Measurements from ENCODE around the gene CDK15.

CDK15 gene

GRCh38 chr2:201831469-201831868 lies 25.1 kb downstream of the CDK15 start:
- Histone ChIP-seq H3K27ac (ENCODE audit: extremely low read depth, low read depth, low read length) (no peak overlapping the region), H3K9me3 (ENCODE audit: control insufficient read depth, insufficient read depth, low read depth, low read length) (no peaks in the 10 kb centered on the region), H3K4me1 (ENCODE audit: control insufficient read depth, insufficient read depth, low read length) (no peaks in the 10 kb centered on the region), H3K4me3 (ENCODE audit: low read depth, low read length) (no peak overlapping the region), H3K36me3 (ENCODE audit: control insufficient read depth in 2 of 2, insufficient read depth in 1 of 2, low read length in 2 of 2) (no peaks in the 10 kb centered on the region)
- TF ChIP-seq ZNF175 (tag by site-specific recombination; IDR thresholded peaks at IDR 0.05) (no peak), ZBTB20 (tag by site-specific recombination; IDR thresholded peaks at IDR 0.05) (no peak), ZNF529 (tag by site-specific recombination; IDR thresholded peaks at IDR 0.05; ENCODE audit: insufficient replicate concordance) (no peak), GLI2 (tag by site-specific recombination; IDR thresholded peaks at IDR 0.05; ENCODE audit: borderline replicate concordance, low read depth) (no peak), ZNF274 (IDR thresholded peaks at IDR 0.05; ENCODE audit: low read length) (no peak), ZNF274 (tag by site-specific recombination; IDR thresholded peaks at IDR 0.05; ENCODE audit: borderline replicate concordance) (no peak)
- ChIA-PET CTCF (interaction anchor here (0.7 kb wide), 1 partner anchor 25 kb away, joined by 3 read pairs; the partner anchor contains the start of gene CDK15), POLR2A (no interaction called here)

DNA sequence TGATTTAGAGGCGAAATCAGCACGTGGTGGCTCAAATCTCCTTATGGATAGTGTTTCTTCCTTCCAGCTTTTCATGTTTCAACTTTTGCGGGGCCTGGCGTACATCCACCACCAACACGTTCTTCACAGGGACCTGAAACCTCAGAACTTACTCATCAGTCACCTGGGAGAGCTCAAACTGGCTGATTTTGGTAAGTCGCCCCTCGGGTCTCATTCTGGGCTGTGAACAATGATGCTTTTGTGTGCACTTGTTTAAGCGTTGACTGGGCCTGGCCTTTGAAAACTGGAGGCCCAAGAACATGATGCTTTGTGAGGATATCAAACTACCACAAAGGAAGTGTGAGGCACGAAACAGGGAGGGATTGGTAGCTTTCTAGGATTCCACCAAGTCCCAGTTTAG lies 27.4 kb downstream of the CDK15 start:
- CTCF ChIA-PET, result interaction anchor here (0.7 kb wide), 1 partner anchor 332 kb away, joined by 5 read pairs; no protein-coding TSS in a partner anchor

DNA sequence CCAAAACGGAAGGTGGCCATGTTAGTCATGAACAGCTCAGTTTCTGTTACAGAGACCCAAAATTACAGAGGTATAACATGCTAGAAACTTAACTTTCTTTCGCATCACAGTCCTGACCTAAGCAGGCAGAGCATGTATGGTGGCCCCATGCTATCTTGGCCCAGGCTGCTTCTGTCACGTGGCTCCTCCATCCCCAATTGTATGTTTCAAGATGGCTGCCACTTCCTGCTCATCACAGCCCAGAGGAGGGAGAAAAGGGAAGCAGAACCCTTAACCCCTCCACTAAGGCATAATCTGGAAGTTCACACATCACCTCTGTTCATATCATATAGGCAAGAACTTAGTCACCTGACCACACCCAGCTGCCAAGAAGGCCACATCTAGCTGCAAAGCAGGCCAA lies 28.7 kb downstream of the CDK15 start:
- no peaks in the 10 kb centered on the region for H3K9me3 ChIP-seq (ENCODE audit: control insufficient read depth, insufficient read depth, low read depth, low read length)
- H3K36me3 ChIP-seq (ENCODE audit: control insufficient read depth in 2 of 2, insufficient read depth in 1 of 2, low read length in 2 of 2), result no peaks in the 10 kb centered on the region
- H3K4me3 ChIP-seq (ENCODE audit: low read depth, low read length), result no peak overlapping the region
- POLR2A ChIA-PET, result no interaction called here
- TF ChIP-seq ZNF423 (tag by site-specific recombination; IDR thresholded peaks at IDR 0.05) (no peak), ZNF239 (tag by site-specific recombination; IDR thresholded peaks at IDR 0.05) (no peak), ZNF184 (tag by site-specific recombination; IDR thresholded peaks at IDR 0.05) (no peak), ZNF529 (tag by site-specific recombination; IDR thresholded peaks at IDR 0.05; ENCODE audit: insufficient replicate concordance) (no peak)
- CTCF ChIA-PET, result no interaction called here
- no peaks in the 10 kb centered on the region for H3K4me1 ChIP-seq (ENCODE audit: control insufficient read depth, insufficient read depth, low read length)
- no peak overlapping the region for H3K27ac ChIP-seq (ENCODE audit: extremely low read depth, low read depth, low read length)

More for the DNA sequence above, 27.4 kb downstream of the CDK15 start:
- Histone ChIP-seq H3K4me1 (ENCODE audit: control insufficient read depth, insufficient read depth, low read length) (no peaks in the 10 kb centered on the region), H3K36me3 (ENCODE audit: control insufficient read depth in 2 of 2, insufficient read depth in 1 of 2, low read length in 2 of 2) (no peaks in the 10 kb centered on the region), H3K4me3 (ENCODE audit: low read depth, low read length) (no peak overlapping the region), H3K9me3 (ENCODE audit: control insufficient read depth, insufficient read depth, low read depth, low read length) (no peaks in the 10 kb centered on the region), H3K27ac (ENCODE audit: extremely low read depth, low read depth, low read length) (no peak overlapping the region)
- no peak for TF ChIP-seq ZNF302 (tag by site-specific recombination; IDR thresholded peaks at IDR 0.05; ENCODE audit: low read depth)
- TF ChIP-seq PRDM1 (tag by site-specific recombination; IDR thresholded peaks at IDR 0.05), result no peak
- no peak for TF ChIP-seq MZF1 (tag by site-specific recombination; IDR thresholded peaks at IDR 0.05; ENCODE audit: borderline replicate concordance)
- TF ChIP-seq, protein P1, sequence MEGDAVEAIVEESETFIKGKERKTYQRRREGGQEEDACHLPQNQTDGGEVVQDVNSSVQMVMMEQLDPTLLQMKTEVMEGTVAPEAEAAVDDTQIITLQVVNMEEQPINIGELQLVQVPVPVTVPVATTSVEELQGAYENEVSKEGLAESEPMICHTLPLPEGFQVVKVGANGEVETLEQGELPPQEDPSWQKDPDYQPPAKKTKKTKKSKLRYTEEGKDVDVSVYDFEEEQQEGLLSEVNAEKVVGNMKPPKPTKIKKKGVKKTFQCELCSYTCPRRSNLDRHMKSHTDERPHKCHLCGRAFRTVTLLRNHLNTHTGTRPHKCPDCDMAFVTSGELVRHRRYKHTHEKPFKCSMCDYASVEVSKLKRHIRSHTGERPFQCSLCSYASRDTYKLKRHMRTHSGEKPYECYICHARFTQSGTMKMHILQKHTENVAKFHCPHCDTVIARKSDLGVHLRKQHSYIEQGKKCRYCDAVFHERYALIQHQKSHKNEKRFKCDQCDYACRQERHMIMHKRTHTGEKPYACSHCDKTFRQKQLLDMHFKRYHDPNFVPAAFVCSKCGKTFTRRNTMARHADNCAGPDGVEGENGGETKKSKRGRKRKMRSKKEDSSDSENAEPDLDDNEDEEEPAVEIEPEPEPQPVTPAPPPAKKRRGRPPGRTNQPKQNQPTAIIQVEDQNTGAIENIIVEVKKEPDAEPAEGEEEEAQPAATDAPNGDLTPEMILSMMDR (tag by site-specific recombination; IDR thresholded peaks at IDR 0.05), result no peak
- TF ChIP-seq ZNF600 (tag by site-specific recombination; IDR thresholded peaks at IDR 0.05), result no peak
- TF ChIP-seq ZFP37 (tag by site-specific recombination; IDR thresholded peaks at IDR 0.05), result no peak
- no peak for TF ChIP-seq ZNF610 (tag by site-specific recombination; IDR thresholded peaks at IDR 0.05; ENCODE audit: borderline replicate concordance)
- no peak for TF ChIP-seq ZXDB (tag by site-specific recombination; IDR thresholded peaks at IDR 0.05)
- no peak for TF ChIP-seq ZNF223 (tag by site-specific recombination; IDR thresholded peaks at IDR 0.05)
- POLR2A ChIA-PET, result interaction anchor here (0.7 kb wide), 1 partner anchor 103 kb away, joined by 8 read pairs; no protein-coding TSS in a partner anchor

DNA sequence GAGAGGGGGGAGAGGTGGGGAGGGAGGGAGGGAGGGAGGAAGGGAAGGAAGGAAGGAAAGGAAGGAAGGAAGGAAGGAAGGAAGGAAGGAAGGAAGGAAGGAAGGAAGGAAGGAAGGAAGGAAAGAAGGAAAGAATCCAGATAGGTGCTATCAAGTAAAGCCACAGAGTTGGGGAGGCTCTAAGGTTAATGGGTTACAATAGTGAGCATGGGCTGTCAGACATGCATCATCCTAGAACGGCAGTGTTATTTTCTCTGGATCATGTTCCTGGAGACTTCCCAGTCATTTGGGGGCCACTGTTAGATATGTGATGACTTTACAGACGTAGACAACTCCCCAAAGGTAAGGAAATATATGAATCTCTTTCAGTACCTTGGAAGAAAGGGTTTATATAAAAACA lies 31.1 kb downstream of the CDK15 start:
- H3K27ac ChIP-seq (ENCODE audit: extremely low read depth, low read depth, low read length), result no peak overlapping the region
- no peaks in the 10 kb centered on the region for H3K9me3 ChIP-seq (ENCODE audit: control insufficient read depth, insufficient read depth, low read depth, low read length)
- POLR2A ChIA-PET, result no interaction called here
- no peak for TF ChIP-seq TCF7L2 (IDR thresholded peaks at IDR 0.05; ENCODE audit: borderline replicate concordance, low read depth, low read length)
- TF ChIP-seq, protein P2, sequence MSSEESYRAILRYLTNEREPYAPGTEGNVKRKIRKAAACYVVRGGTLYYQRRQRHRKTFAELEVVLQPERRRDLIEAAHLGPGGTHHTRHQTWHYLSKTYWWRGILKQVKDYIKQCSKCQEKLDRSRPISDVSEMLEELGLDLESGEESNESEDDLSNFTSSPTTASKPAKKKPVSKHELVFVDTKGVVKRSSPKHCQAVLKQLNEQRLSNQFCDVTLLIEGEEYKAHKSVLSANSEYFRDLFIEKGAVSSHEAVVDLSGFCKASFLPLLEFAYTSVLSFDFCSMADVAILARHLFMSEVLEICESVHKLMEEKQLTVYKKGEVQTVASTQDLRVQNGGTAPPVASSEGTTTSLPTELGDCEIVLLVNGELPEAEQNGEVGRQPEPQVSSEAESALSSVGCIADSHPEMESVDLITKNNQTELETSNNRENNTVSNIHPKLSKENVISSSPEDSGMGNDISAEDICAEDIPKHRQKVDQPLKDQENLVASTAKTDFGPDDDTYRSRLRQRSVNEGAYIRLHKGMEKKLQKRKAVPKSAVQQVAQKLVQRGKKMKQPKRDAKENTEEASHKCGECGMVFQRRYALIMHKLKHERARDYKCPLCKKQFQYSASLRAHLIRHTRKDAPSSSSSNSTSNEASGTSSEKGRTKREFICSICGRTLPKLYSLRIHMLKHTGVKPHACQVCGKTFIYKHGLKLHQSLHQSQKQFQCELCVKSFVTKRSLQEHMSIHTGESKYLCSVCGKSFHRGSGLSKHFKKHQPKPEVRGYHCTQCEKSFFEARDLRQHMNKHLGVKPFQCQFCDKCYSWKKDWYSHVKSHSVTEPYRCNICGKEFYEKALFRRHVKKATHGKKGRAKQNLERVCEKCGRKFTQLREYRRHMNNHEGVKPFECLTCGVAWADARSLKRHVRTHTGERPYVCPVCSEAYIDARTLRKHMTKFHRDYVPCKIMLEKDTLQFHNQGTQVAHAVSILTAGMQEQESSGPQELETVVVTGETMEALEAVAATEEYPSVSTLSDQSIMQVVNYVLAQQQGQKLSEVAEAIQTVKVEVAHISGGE (tag by site-specific recombination; conservative IDR thresholded peaks at IDR 0.05; ENCODE audit: low read depth), result no peak
- TF ChIP-seq ZNF654 (tag by site-specific recombination; IDR thresholded peaks at IDR 0.05; ENCODE audit: low read depth), result no peak
- TF ChIP-seq, protein P3, sequence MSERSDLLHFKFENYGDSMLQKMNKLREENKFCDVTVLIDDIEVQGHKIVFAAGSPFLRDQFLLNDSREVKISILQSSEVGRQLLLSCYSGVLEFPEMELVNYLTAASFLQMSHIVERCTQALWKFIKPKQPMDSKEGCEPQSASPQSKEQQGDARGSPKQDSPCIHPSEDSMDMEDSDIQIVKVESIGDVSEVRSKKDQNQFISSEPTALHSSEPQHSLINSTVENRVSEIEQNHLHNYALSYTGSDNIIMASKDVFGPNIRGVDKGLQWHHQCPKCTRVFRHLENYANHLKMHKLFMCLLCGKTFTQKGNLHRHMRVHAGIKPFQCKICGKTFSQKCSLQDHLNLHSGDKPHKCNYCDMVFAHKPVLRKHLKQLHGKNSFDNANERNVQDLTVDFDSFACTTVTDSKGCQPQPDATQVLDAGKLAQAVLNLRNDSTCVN (tag by site-specific recombination; optimal IDR thresholded peaks at IDR 0.05), result no peak
- TF ChIP-seq ZNF366 (tag by site-specific recombination; conservative IDR thresholded peaks at IDR 0.05), result 0 out of 2 replicates have a peak, but pooled peaks have one; percentile 19
- no peak overlapping the region for H3K4me3 ChIP-seq (ENCODE audit: low read depth, low read length)
- H3K36me3 ChIP-seq (ENCODE audit: control insufficient read depth in 2 of 2, insufficient read depth in 1 of 2, low read length in 2 of 2), result no peaks in the 10 kb centered on the region
- CTCF ChIA-PET, result interaction anchor here (0.7 kb wide), 1 partner anchor 53 kb away, joined by 5 read pairs; no protein-coding TSS in a partner anchor
- no peaks in the 10 kb centered on the region for H3K4me1 ChIP-seq (ENCODE audit: control insufficient read depth, insufficient read depth, low read length)

Data from HEK293 (cell line).